ENCODE measurements around the gene PMS1.

- TF ChIP-seq POLR2A (IDR thresholded peaks at IDR 0.05), result no peak
- no peak for TF ChIP-seq POLR2AphosphoS5 (IDR thresholded peaks at IDR 0.05; ENCODE audit: insufficient read depth in 1 of 2, low read depth in 1 of 2)
Measured at GRCh38 chr2:189826039-189826438, 41.8 kb downstream of the PMS1 start.
